Hematopoietic multipotent progenitor cell treated with erythropoietin and hydrocortisone succinate and interleukin-3 and kit ligand, for 15 days (in vitro differentiated cells): ENCODE data around the gene CALB2.

Source experiments
- DNase-seq: peaks from one replicate; pipeline ENCODE4 v3.0.0-alpha.2; 2015; ENCODE audit warnings: low spot score

CALB2 gene

DNA sequence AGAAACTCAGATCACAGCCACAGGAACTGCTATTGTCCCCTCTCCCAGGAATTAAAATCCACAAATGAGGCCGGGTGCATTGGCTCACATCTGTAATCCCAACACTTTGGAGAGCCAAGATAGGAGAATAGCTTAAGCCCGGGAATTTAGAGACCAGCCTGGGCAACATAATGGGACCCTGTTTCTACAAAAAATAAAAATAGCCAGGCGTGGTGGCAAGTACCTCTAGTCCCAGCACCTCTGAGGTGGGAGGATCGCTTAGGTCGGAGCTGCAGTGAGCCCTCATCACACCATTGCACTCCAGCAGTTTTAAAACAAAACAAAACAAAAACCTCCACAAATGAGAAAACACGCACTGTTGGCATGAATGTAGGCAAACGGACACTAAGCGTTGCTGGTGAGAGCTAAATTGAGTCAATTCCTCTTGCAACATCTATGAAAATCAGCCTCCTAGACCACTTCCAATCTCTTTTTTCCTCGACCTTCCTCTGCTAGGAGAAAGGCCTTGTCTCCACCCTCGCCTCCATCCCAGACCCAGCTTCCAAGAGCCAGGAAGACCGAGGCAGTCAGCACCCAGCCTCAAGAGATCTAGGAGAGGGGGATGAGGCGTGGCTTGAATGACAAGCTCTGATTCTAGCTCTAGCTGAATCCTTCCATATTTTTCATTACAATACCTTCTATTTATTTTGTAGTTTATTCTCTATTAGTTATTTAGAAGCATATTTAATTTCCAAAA is 68.5 kb downstream of the CALB2 start:
- DNase-seq: no peak

DNA sequence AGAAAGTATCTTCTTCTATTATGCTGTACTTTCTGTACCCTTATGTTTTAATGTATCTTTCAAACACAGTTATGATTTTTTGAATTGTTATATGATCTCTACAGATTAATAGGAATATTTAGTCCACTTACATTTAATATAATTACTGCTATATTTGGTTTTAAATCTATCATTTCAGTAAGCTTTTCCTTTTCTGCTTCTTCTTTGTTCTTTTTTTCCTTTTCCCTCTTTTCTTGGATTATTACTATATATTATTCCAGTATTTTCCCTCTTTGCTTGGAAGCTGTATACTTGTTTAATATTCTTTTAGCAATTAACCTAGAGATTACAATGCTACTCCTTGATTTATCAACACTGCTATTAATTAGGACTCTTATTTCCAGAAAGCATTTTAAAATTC is 69.9 kb downstream of the CALB2 start:
- DNase-seq: no peak

DNA sequence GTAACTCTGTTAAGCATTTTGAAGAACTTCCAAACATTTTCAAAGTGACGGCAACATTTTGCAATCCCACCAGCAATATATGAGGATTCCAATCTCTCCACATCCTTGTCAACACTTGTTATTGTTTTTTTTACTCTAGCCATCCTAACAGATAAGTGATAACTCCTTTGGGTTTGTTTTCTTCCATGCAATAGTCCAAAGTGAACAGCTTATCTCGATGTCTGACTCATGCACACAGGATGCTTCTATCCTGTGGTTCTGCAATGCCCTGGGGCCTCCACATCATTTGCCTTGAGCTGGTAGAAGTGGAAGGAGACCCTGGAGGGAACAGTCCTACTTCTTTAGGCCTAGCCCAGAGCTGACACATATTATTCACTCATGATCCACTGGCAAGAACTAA is 70.4 kb downstream of the CALB2 start:
- DNase-seq: no peak

- no peak for DNase-seq
These were observed 71.1 kb downstream of the CALB2 start for GRCh38 chr16:71429581-71429980.

DNA sequence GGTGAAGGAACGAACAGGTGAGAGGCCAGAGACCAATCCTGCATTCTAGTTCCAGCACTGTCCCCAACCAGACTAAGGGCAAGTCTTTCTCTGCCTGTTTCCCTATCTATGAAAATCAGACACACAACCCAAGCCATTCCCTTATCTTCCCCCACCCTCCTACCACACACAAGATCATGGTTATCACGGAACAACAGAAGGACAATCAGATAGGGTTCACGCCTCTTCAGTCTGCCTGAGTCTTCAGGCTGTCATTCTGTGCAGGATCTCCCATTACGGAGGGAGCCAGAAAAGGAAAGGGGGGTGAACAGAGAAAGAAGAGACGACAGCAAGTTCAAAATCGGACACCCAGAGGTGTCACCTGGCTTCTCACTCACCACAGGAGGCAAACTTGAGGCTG is 72.2 kb downstream of the CALB2 start:
- DNase-seq: peak; percentile 26

DNA sequence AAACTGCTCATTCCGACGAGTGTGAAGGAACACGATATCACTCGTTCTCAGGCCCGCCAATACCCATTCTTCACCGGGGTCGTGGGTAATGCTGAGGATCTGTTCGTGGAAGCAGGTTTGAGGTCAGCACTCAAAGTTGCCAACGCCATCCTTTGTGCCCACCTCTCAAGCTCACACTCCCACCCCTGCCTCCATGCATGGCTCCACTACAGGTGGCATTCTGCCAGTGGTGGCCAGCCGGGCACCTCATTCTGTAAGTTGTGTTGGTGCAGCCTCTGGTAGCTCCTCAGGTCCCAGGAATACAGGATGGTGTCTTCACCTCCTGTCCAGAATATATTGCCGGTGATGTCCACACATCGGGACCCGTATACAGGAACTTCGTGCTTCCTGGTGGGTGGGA is 72.7 kb downstream of the CALB2 start:
- DNase-seq: no peak

DNA sequence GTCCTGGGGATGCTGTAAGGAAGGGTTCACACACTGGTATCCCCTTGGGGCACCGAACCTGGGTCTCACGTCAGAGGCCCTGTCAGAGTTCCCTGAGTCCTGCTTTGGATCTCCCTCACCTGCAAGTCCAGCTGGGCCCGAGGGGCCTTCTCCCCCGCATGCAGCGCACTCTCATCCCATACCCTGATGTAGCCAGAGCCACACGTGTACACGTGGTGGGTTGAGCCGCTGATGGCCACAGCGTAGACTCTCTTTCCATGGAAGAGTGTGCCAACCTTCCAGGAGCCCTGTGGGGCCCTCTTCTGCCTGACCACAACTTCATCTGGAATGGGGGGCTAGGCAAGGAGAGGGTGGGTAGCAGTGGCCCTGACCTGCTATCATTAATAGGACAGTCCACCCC is 73.5 kb downstream of the CALB2 start:
- no peak for DNase-seq

DNA sequence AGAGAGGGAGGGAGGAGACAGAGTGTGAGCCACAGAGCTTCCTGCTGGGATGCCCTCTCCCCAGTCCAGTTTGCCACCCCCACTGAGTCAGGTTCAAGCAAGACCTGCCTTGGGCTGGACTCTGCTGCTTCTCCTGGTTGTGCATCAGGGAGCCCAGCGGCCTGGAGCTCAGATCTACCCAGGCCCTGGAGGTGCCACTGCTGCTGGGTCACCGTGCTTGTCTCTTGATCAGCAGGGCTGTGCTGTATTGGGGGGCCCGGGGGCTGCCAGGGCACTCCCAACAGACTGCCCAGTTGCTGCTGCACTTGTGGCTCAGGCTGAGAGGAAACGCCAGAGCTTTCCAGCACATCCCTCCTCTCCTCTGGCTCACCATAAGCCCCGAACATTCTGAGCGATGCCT is 74.4 kb downstream of the CALB2 start:
- no peak for DNase-seq

GRCh38 chr16:71436473-71436872 is 78.0 kb downstream of the CALB2 start:
- DNase-seq: no peak

DNA sequence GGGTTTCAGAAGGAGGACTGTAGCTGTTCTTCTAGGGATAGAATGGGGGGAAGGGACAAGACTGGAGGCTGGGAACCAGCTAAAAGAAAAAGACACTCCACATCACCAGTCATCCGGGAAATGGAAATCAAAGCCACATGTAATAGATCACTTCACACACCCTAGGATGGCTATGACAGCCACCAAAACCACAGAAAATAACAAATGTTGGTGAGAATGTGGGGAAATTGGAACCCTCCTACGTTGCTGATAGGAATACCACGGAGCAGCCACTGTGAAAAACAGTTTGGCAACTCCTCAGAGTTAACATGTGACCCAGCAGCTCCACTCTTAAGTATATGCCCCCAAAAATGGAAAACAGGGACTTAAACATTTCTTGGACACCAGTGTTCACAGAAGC is 81.0 kb downstream of the CALB2 start:
- no peak for DNase-seq
